GM20000 (cell line): ENCODE data around the gene SLC7A1.
A peak's percentile ranks its signal among the peaks of the same experiment; 100 is the strongest.

Experiments
- DNase-seq: peaks from one replicate; pipeline ENCODE4 v3.0.0; 2012; ENCODE audit warnings: low spot score
- TF ChIP-seq, protein P1 (sequence below): IDR thresholded peaks from 2 replicates; pipeline ENCODE4 v1.5.1; 2012; ENCODE audit warnings: mild to moderate bottlenecking, control low read depth; ENCODE audit errors: extremely low read depth, missing control alignments

The SLC7A1 gene

GRCh38 chr13:29576581-29576980 lies 18.9 kb downstream of the SLC7A1 start:
- TF ChIP-seq, protein P1, sequence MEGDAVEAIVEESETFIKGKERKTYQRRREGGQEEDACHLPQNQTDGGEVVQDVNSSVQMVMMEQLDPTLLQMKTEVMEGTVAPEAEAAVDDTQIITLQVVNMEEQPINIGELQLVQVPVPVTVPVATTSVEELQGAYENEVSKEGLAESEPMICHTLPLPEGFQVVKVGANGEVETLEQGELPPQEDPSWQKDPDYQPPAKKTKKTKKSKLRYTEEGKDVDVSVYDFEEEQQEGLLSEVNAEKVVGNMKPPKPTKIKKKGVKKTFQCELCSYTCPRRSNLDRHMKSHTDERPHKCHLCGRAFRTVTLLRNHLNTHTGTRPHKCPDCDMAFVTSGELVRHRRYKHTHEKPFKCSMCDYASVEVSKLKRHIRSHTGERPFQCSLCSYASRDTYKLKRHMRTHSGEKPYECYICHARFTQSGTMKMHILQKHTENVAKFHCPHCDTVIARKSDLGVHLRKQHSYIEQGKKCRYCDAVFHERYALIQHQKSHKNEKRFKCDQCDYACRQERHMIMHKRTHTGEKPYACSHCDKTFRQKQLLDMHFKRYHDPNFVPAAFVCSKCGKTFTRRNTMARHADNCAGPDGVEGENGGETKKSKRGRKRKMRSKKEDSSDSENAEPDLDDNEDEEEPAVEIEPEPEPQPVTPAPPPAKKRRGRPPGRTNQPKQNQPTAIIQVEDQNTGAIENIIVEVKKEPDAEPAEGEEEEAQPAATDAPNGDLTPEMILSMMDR, result no peak

GRCh38 chr13:29575098-29575497 lies 20.4 kb downstream of the SLC7A1 start:
- TF ChIP-seq, protein P1, result no peak
- no peak for DNase-seq

More at GRCh38 chr13:29576581-29576980, 18.9 kb downstream of the SLC7A1 start:
- no peak for DNase-seq

GRCh38 chr13:29573190-29573589 lies 22.3 kb downstream of the SLC7A1 start:
- peak; percentile 32 for DNase-seq
- TF ChIP-seq, protein P1, result no peak

- TF ChIP-seq, protein P1, result no peak
- DNase-seq, result no peak
Measured at GRCh38 chr13:29572575-29572974, 22.9 kb downstream of the SLC7A1 start.

DNA sequence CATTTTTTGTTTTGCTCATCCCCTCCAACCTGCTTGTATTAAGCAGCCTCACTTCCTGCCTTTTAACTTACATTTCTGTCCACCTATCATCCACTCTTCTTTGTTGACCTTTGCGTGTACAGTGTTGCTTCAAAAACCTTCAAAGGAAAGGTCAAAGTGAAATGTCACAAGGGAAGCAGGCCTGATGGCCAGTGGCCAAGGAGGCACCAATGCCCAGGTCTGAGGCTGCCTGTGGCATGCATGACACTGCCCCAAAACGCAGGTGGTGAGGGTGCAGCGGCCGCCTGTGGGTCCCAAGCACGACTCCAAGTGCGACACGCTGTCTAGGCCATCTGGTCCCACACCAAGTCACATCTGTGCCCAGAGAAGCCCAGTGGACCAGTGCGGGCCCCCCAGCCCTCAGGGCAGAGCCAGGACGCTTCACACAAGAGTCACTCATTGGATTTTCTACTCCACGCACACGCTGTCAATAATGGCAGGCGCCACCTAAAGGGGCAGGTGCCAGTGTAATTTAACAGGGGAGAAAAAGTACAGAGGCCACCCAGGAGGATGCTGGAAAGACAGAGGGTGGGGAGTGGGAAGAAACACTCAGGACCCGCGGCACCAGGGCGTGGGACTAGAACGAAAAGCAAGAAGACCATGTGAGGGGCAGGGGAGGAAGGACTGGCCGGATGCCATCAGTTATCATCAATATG lies 23.5 kb downstream of the SLC7A1 start:
- no peak for DNase-seq
- TF ChIP-seq, protein P1, result no peak

- TF ChIP-seq, protein P1, result no peak
Measured at GRCh38 chr13:29570051-29570654, 25.3 kb downstream of the SLC7A1 start.

GRCh38 chr13:29569253-29570050 lies 26.0 kb downstream of the SLC7A1 start:
- DNase-seq, result no peak

More at GRCh38 chr13:29570051-29570654, 25.3 kb downstream of the SLC7A1 start:
- no peak for DNase-seq

More at GRCh38 chr13:29569253-29570050, 26.0 kb downstream of the SLC7A1 start:
- TF ChIP-seq, protein P1, result no peak
